Measurements from ENCODE around the gene TK1. TPM values are rescaled to one million over a fixed set of nuclear protein-coding genes. Genes with fewer than 3 reads are reported as not detected.

The TK1 gene
- total RNA-seq, 1 experiment from 2014 or later = 72.5 TPM

- TF ChIP-seq ZNF532 (CRISPR knock-in tag; IDR thresholded peaks at IDR 0.05; ENCODE audit: borderline replicate concordance) = no peak
- TF ChIP-seq ZNF138 (CRISPR knock-in tag; conservative IDR thresholded peaks at IDR 0.05) = no peak
- no peak for TF ChIP-seq ATF6 (CRISPR knock-in tag; IDR thresholded peaks at IDR 0.05)
- no peak for TF ChIP-seq FOXJ3 (CRISPR knock-in tag; IDR thresholded peaks at IDR 0.05; ENCODE audit: borderline replicate concordance)
Observed at GRCh38 chr17:78206298-78206697, 19.4 kb upstream of the TK1 start (continued).

- TF ChIP-seq ESRRA (CRISPR knock-in tag; IDR thresholded peaks at IDR 0.05; ENCODE audit: borderline replicate concordance) (no peak), JAZF1 (CRISPR knock-in tag; IDR thresholded peaks at IDR 0.05) (no peak)
- ATAC-seq (no peak), DNase-seq (ENCODE audit: low spot score) (no peak)
- Mint-ChIP-seq H3K4me1 (no peaks in the 10 kb centered on the region), H3K27ac (no peak overlapping the region), H3K4me3 (no peak overlapping the region), H3K36me3 (peaks cover 22% of the 10 kb centered on the region), H3K9me3 (no peaks in the 10 kb centered on the region), H3K27me3 (ENCODE audit: low read depth) (no peaks in the 10 kb centered on the region)
- ChIA-PET POLR2A (no interaction called here), CTCF (interaction anchor here (1.0 to 3.4 kb wide), 6 partner anchors 18 to 186 kb away, joined by 3 to 20 read pairs (median 8); partner anchors contain the start of genes AFMID and TK1)
Observed at GRCh38 chr17:78205124-78205775, 18.4 kb upstream of the TK1 start.

GRCh38 chr17:78204387-78205123, 17.7 kb upstream of the TK1 start:
- no peak overlapping the region for H3K4me3 Mint-ChIP-seq
- no peak for DNase-seq (ENCODE audit: low spot score)
- ChIA-PET CTCF (interaction anchor here (3.4 kb wide), 1 partner anchor 30 kb away, joined by 10 read pairs; no protein-coding TSS in a partner anchor), POLR2A (no interaction called here)
- H3K36me3 Mint-ChIP-seq = peaks cover 22% of the 10 kb centered on the region
- H3K27me3 Mint-ChIP-seq (ENCODE audit: low read depth) = no peaks in the 10 kb centered on the region
- TF ChIP-seq NFATC4 (CRISPR knock-in tag; IDR thresholded peaks at IDR 0.05) (no peak), ZBTB21 (CRISPR knock-in tag; IDR thresholded peaks at IDR 0.05; ENCODE audit: borderline replicate concordance) (no peak), PRRX2 (CRISPR knock-in tag; IDR thresholded peaks at IDR 0.05) (no peak), ZMAT4 (CRISPR knock-in tag; IDR thresholded peaks at IDR 0.05) (no peak), PRDM15 (CRISPR knock-in tag; IDR thresholded peaks at IDR 0.05) (no peak), ZNF532 (CRISPR knock-in tag; IDR thresholded peaks at IDR 0.05; ENCODE audit: borderline replicate concordance) (no peak), ZNF121 (CRISPR knock-in tag; IDR thresholded peaks at IDR 0.05) (no peak), TP53 (CRISPR knock-in tag; IDR thresholded peaks at IDR 0.05) (no peak), ATF2 (CRISPR knock-in tag; IDR thresholded peaks at IDR 0.05; ENCODE audit: borderline replicate concordance, low read depth) (no peak)
- no peak for ATAC-seq
- H3K27ac Mint-ChIP-seq = no peak overlapping the region
- no peaks in the 10 kb centered on the region for H3K9me3 Mint-ChIP-seq
- H3K4me1 Mint-ChIP-seq = no peaks in the 10 kb centered on the region

All from WTC11 (cell line).